Calu3 (cell line): ENCODE measurements around the gene TEX35. TPM values are rescaled to one million over a fixed set of nuclear protein-coding genes. Genes with fewer than 3 reads are reported as not detected.

ENCODE experiments used
- BruUV-seq: library from RNA; stranded (reverse); fragments of 400-500 nt; replicated peaks from 2 replicates; lab custom pipeline; 2021; lab: Mats Ljungman, UMichigan
- CTCF ChIA-PET: fragments of 300-600 bp; sonication (Branson Sonifier 250); formaldehyde crosslinking; loops from one replicate; lab custom pipeline; 2022; ENCODE audit warnings: antibody characterized with exemption; lab: Charles Lee
- DNase-seq: peaks from one replicate; pipeline ENCODE4 v3.0.0; 2022
- H3K27ac Mint-ChIP-seq: one replicate; pipeline ENCODE4 v1.8.0; 2022; ENCODE audit warnings: mixed read lengths; ENCODE audit not compliant: unreplicated experiment
- H3K27me3 Mint-ChIP-seq: one replicate; pipeline ENCODE4 v1.8.0; 2022; ENCODE audit warnings: mixed read lengths; ENCODE audit not compliant: unreplicated experiment
- H3K36me3 Mint-ChIP-seq: one replicate; pipeline ENCODE4 v1.8.0; 2022; ENCODE audit warnings: mild to moderate bottlenecking, moderate library complexity, mixed read lengths; ENCODE audit not compliant: insufficient read depth, unreplicated experiment
- H3K4me1 Mint-ChIP-seq: one replicate; pipeline ENCODE4 v1.8.0; 2022; ENCODE audit warnings: mild to moderate bottlenecking, low read depth, mixed read lengths; ENCODE audit not compliant: unreplicated experiment
- H3K4me3 Mint-ChIP-seq: one replicate; pipeline ENCODE4 v1.8.0; 2022; ENCODE audit warnings: mild to moderate bottlenecking, low read depth, moderate library complexity, mixed read lengths; ENCODE audit not compliant: unreplicated experiment
- H3K9me3 Mint-ChIP-seq: one replicate; pipeline ENCODE4 v1.8.0; 2022; ENCODE audit warnings: low read depth, mixed read lengths; ENCODE audit not compliant: unreplicated experiment
- CTCF ChIP-seq: fragments of 200-600 bp; IDR thresholded peaks from one replicate; pipeline ENCODE4 v1.8.0; 2022; ENCODE audit warnings: antibody characterized with exemption; ENCODE audit not compliant: unreplicated experiment
- intact Hi-C: fragments of 100-400 bp; cut with micrococcal nuclease; formaldehyde crosslinking; loops from one replicate; pipeline ENCODE4 v1.10.0; 2022; ENCODE audit not compliant: unreplicated experiment
- total RNA-seq: library from RNA; stranded (reverse); gene quantifications from 2 replicates; pipeline ENCODE4 v1.2.3, GENCODE V29; 2022

TEX35 gene
- total RNA-seq, 1 experiment from 2014 or later = not detected

- no peak for TF ChIP-seq CTCF
- no peaks in the 10 kb centered on the region for H3K36me3 Mint-ChIP-seq
- no peaks in the 10 kb centered on the region for H3K4me1 Mint-ChIP-seq
- no peak overlapping the region for H3K27ac Mint-ChIP-seq
- no TSS peak for BruUV-seq
- intact Hi-C loops = no loop called here
- no peaks in the 10 kb centered on the region for H3K9me3 Mint-ChIP-seq
- H3K27me3 Mint-ChIP-seq = peaks cover 12% of the 10 kb centered on the region
- H3K4me3 Mint-ChIP-seq = no peak overlapping the region
- CTCF ChIA-PET = no interaction called here
- no peak for DNase-seq
Observed at GRCh38 chr1:178490136-178490535, 22.8 kb upstream of the TEX35 start.

- Mint-ChIP-seq H3K27ac (no peak overlapping the region), H3K36me3 (no peaks in the 10 kb centered on the region), H3K4me3 (no peak overlapping the region), H3K4me1 (no peaks in the 10 kb centered on the region), H3K9me3 (no peaks in the 10 kb centered on the region), H3K27me3 (peaks cover 12% of the 10 kb centered on the region)
- intact Hi-C loops = no loop called here
- TF ChIP-seq CTCF = no peak
- DNase-seq = no peak
- CTCF ChIA-PET = no interaction called here
- no TSS peak for BruUV-seq
Observed at GRCh38 chr1:178490967-178491366, 21.9 kb upstream of the TEX35 start.

- TF ChIP-seq CTCF = no peak
- no peaks in the 10 kb centered on the region for H3K9me3 Mint-ChIP-seq
- H3K27ac Mint-ChIP-seq = no peak overlapping the region
- H3K4me3 Mint-ChIP-seq = no peak overlapping the region
- DNase-seq = no peak
- H3K27me3 Mint-ChIP-seq = peaks cover 12% of the 10 kb centered on the region
- CTCF ChIA-PET = no interaction called here
- no TSS peak for BruUV-seq
- H3K36me3 Mint-ChIP-seq = no peaks in the 10 kb centered on the region
- intact Hi-C loops = no loop called here
- no peaks in the 10 kb centered on the region for H3K4me1 Mint-ChIP-seq
Observed at GRCh38 chr1:178491721-178492120, 21.2 kb upstream of the TEX35 start.

GRCh38 chr1:178492341-178492740 is 20.6 kb upstream of the TEX35 start:
- Mint-ChIP-seq H3K36me3 (no peaks in the 10 kb centered on the region), H3K9me3 (no peaks in the 10 kb centered on the region), H3K27me3 (peaks cover 12% of the 10 kb centered on the region), H3K4me3 (no peak overlapping the region), H3K27ac (no peak overlapping the region), H3K4me1 (no peaks in the 10 kb centered on the region)
- no peak for TF ChIP-seq CTCF
- DNase-seq = no peak
- CTCF ChIA-PET = no interaction called here
- BruUV-seq = no TSS peak
- intact Hi-C loops = no loop called here
